ENCODE data around the gene LIAS.
A peak's percentile ranks its signal among the peaks of the same experiment; 100 is the strongest.
"Not testable (repeated sequence)": the region's sequence is repeated elsewhere in the genome, so short reads cannot be mapped to it uniquely, and the experiment has no call there.

Gene LIAS

DNA sequence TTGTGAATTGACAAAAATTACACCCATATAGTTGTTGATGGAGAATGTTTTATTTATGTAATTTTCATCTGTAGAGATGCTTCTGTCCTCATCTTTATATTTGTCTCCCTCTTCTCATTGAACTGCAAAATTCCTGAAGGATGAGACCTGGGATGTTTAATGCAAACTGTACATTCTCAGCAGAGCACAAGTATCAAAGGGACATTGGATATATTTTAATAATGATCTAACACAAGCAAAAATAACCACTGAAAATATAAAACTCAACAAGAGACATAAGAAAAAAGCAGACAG is 39.8 kb downstream of the LIAS start:
- H3K4me3 ChIP-seq (ENCODE audit: control insufficient read depth, low read depth, low read length): no peak overlapping the region
- no peak for DNase-seq (ENCODE audit: low read depth)
- TF ChIP-seq, protein P1, sequence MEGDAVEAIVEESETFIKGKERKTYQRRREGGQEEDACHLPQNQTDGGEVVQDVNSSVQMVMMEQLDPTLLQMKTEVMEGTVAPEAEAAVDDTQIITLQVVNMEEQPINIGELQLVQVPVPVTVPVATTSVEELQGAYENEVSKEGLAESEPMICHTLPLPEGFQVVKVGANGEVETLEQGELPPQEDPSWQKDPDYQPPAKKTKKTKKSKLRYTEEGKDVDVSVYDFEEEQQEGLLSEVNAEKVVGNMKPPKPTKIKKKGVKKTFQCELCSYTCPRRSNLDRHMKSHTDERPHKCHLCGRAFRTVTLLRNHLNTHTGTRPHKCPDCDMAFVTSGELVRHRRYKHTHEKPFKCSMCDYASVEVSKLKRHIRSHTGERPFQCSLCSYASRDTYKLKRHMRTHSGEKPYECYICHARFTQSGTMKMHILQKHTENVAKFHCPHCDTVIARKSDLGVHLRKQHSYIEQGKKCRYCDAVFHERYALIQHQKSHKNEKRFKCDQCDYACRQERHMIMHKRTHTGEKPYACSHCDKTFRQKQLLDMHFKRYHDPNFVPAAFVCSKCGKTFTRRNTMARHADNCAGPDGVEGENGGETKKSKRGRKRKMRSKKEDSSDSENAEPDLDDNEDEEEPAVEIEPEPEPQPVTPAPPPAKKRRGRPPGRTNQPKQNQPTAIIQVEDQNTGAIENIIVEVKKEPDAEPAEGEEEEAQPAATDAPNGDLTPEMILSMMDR (conservative IDR thresholded peaks at IDR 0.05; ENCODE audit: control insufficient read depth, insufficient read depth, low read depth, low read length): no peak

DNA sequence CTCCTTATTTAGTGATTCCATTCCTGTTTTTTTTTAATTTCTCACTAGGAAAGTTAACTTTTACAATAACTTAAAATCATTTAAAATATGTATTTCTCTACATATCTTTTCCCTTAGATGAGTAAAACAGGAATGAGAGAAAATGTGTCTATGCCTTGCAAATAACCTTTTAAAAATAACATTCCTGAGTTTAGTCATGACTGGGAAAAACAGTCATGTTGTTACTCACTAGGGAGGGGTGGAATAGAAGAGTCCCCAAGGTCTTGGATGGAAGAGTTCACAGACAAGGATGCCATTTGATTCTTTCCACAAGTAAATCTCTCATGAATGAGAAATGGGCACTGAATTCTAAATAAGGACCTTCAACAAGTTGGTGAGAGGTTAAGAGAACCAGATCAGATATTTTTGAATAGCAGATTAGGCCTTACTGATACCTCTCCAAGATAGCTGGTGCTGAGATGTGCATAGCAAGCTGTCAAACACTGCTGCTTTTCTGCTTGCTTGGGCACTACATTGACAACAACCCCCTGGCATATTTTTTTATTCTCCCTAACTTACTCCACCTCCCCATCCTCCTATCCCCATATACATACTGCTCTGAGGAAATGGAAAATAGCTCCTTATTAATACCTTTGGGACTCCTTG is 43.3 kb downstream of the LIAS start:
- DNase-seq (ENCODE audit: low read depth): peak; percentile 88
- TF ChIP-seq, protein P1 (conservative IDR thresholded peaks at IDR 0.05; ENCODE audit: control insufficient read depth, insufficient read depth, low read depth, low read length): no peak

DNA sequence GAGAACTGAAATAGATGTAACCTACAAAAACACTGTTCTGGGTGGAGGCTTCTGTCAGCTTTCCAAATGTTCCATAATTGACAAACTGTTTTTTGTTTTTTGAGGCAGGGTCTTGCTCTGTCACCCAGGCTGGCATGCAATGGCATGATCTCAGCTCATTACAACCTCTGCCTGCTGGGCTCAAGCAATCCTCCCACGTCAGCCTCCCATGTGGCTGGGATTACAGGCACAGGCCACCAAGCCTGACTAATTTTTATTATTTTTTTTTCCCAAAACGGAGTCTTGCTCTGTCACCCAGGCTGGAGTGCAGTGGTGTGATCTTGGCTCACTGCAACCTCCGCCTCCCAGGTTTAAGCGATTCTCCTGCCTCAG is 43.8 kb downstream of the LIAS start:
- DNase-seq (ENCODE audit: low read depth): peak; percentile 68
- not testable (repeated sequence) for H3K4me3 ChIP-seq (ENCODE audit: control insufficient read depth, low read depth, low read length)

More for the DNA sequence above, 43.3 kb downstream of the LIAS start:
- H3K4me3 ChIP-seq (ENCODE audit: control insufficient read depth, low read depth, low read length): no peak overlapping the region

DNA sequence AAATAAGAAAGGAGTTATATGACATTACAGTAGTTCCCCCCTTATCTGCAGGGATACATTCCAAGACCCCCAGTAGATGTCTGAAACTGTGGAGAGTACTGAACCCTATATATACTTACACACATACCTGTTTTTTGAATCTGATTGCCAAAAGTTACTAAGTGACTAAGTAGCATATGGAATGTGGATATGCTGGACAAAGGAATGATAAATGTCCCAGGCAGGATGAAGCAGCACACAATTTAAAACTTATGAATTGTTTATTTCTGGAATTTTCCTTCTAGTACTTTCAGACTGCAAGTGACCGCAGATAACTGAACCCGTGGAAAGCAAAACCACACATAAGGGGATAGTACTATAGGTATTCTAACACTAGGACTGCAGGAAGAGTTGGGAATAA is 45.7 kb downstream of the LIAS start:
- H3K4me3 ChIP-seq (ENCODE audit: control insufficient read depth, low read depth, low read length): no peak overlapping the region
- TF ChIP-seq, protein P1 (conservative IDR thresholded peaks at IDR 0.05; ENCODE audit: control insufficient read depth, insufficient read depth, low read depth, low read length): no peak
- DNase-seq (ENCODE audit: low read depth): no peak

DNA sequence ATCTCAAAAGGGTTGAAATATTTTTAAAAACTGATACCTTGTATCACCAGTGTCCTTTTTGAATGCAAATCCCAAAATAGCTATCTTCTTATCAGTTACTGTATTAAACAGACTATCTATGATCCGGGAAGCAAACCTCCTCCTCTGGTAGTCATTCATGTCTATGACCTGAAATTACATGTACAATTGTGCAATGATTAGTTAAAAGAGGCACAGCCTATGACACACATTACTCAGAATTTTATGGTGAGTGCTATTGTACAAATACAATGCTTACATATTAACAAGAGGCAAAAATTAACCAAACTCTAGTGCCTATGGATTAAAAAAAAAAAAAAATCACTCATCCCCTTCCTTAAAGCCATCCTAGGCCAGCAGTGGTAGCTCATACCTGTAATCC is 46.7 kb downstream of the LIAS start:
- TF ChIP-seq, protein P1 (conservative IDR thresholded peaks at IDR 0.05; ENCODE audit: control insufficient read depth, insufficient read depth, low read depth, low read length): no peak
- no peak overlapping the region for H3K4me3 ChIP-seq (ENCODE audit: control insufficient read depth, low read depth, low read length)
- DNase-seq (ENCODE audit: low read depth): peak; percentile 44

DNA sequence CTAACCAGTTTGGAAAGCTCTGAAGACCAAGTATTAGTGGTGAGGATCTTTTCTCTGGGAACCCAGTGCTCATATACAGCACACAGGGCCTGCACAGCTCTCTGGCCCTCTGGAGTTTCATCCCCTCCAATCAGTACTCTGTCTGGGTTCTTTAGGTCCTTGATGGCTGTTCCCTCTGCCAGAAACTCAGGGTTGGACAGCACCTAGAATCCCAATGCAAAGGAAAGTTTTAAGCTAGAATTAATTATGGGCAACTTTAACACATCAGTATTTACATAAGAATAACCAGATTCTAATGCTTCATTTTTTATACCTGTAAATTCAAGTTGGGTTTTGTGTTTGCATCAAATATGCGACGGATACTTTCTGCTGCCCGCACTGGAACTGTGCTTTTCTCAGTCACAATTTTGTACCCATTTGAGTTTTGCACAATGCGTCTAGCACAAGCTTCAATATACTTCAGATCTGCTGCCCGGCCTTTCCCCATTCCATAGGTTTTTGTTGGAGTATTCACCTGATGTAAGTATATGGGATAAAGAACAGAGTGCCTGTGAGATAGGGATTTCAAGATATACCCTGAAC is 51.6 kb downstream of the LIAS start:
- H3K4me3 ChIP-seq (ENCODE audit: control insufficient read depth, low read depth, low read length): no peak overlapping the region
- DNase-seq (ENCODE audit: low read depth): no peak
- TF ChIP-seq, protein P1 (conservative IDR thresholded peaks at IDR 0.05; ENCODE audit: control insufficient read depth, insufficient read depth, low read depth, low read length): no peak

DNA sequence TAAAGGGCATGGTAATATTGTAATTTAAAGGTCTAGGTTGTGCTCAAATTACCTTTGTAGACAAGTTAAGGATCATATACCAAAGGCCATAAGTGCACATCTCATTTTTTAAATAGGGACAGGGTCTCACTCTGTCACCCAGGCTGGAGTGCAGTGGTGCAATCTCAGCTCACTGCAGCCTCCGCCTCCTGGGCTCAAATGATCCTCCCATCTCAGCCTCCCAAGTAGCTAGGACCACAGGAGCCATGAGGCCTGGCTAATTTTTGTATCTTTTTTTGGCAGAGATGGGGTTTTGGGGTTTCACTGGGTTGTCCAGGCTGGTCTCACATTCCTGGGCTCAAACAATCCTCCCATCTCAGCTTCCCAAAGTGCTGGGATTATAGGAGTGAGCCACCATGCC is 55.4 kb downstream of the LIAS start:
- DNase-seq (ENCODE audit: low read depth); H3K4me3 ChIP-seq (ENCODE audit: control insufficient read depth, low read depth, low read length): not testable (repeated sequence)

DNA sequence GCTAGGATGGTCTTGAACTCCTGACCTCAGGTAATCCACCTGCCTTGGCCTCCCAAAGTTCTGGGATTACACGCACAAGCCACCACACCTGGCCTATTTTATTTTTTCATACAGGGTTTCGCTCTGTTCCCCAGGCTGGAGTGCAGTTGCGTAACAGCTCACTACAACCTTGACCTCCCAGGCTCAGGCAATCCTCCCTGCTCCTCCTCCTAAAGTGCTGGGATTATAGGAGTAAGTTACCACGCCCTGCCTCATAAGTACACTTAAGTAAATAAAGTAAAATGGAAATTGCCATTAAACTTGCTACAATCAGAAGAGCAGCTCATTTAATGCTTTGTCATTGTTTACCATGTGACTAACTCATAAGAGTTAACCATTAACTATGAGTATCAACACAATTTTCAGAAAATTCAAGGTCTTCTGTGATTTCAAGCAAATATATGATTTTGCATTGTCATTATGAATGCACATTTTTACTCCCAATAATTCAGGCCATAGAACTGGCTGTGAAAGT is 56.1 kb downstream of the LIAS start:
- no peak overlapping the region for H3K4me3 ChIP-seq (ENCODE audit: control insufficient read depth, low read depth, low read length)
- DNase-seq (ENCODE audit: low read depth): peak; percentile 64
- TF ChIP-seq, protein P1 (conservative IDR thresholded peaks at IDR 0.05; ENCODE audit: control insufficient read depth, insufficient read depth, low read depth, low read length): no peak

DNA sequence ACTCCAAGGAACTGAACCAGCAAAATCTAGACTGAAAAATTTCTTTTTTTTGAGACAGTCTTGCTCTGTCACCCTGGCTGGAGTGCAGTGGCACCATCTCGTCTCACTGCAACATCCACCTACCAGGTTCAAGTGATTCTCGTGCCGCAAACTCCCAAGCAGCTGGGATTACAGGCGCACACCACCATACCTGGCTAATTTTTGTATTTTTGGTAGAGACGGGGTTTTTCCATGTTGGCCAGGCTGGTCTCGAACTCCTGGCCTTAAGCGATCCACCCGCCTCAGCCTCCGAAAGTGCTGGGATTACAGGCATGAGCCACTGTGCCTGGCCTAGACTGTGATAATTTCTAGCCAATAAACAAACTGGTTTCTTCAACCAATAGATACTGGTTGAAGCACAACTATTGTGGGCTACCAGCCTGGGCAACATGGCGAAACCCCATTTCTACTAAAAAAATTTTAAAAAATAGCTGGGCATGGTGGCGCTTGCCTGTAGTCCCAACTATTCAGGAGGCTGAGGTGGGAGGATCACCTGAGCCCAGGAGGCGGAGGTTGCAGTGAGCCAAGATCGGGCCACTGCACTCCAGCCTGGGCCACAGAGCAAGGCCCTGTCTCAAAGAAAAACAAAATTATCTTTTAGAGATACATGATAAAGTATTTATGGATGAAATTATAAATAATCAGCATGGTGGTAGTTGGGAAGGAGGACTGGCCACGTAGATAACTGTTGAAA is 57.0 kb downstream of the LIAS start:
- not testable (repeated sequence) for DNase-seq (ENCODE audit: low read depth); H3K4me3 ChIP-seq (ENCODE audit: control insufficient read depth, low read depth, low read length)

Data from fibroblast of mammary gland (primary cell).